Skeletal muscle satellite cell (primary cell): ENCODE measurements around the gene CLPTM1L. TPM values are rescaled to one million over a fixed set of nuclear protein-coding genes. Genes with fewer than 3 reads are reported as not detected.

Source experiments
- H3K27me3 ChIP-seq: 2 replicates; pipeline ENCODE4 v1.7.0; 2013; ENCODE audit warnings: low read length; ENCODE audit not compliant: control insufficient read depth, insufficient read depth
- H3K36me3 ChIP-seq: 2 replicates; pipeline ENCODE4 v1.7.0; 2013; ENCODE audit warnings: mild to moderate bottlenecking, control low read depth, low read length; ENCODE audit not compliant: insufficient read depth
- H3K4me1 ChIP-seq: 2 replicates; pipeline ENCODE4 v1.7.0; 2013; ENCODE audit warnings: low read length; ENCODE audit not compliant: control insufficient read depth, insufficient read depth
- H3K4me2 ChIP-seq: 2 replicates; pipeline ENCODE4 v1.7.0; 2013; ENCODE audit warnings: mild to moderate bottlenecking, low read length
- H3K4me3 ChIP-seq: 2 replicates; pipeline ENCODE4 v1.7.0; 2013; ENCODE audit warnings: low read length
- H3K9ac ChIP-seq: 2 replicates; pipeline ENCODE4 v1.7.0; 2013; ENCODE audit warnings: mild to moderate bottlenecking, low read depth, low read length, moderate library complexity
- H3K9me3 ChIP-seq: replicated peaks from 2 replicates; pipeline ENCODE4 v1.7.0; 2013; ENCODE audit warnings: mild to moderate bottlenecking, control low read depth, low read length
- small RNA-seq: library from RNA; depleted of rRNA; stranded (forward); fragments of <200 nt; gene quantifications from one replicate; pipeline ENCODE3, GENCODE V24; 2012

Gene CLPTM1L

DNA sequence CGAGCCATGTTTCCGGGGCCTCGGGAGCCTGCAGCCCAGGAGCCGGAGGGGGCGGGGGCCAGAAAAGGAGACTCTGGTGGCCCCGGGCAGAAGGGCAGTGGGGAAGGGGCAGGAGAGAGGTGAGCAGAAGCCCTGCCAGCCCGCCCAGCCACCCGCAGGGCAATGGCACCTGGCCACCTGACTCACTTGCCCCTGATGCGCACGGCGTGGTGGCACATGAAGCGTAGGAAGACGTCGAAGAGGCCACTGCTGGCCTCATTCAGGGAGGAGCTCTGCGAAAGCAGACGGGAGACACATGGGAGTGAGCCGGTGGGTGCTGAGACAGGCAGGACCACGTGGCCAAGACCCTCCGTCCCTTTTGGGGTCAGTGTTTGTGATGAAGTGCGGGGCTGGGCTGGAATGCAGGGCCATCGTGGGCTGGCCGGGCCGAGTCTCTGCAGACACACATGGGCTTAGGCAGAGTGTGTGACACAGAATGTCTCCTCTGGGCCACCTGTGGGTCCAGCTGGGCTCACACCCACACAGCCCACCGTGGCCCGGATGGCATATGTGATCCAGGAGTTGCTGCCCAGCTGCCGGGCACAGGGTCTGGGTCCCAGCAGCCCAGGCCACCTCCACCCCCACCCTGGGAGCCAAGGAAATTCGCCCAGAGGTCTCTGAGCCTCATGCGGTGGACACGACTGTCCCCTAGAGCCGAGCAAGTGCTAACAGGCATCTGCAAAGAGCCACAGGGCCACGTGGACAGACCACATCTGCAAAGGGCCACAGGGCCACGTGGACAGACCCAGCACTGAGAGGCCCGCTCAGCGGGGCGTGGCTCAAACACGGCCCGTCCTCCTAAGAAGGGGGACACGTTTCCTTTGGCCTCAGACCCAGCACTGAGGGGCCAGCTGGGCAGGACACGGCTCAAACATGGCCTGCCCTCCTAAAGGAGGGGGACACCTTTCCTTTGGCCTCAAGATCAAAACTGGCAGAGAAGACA, 73.7 kb downstream of the CLPTM1L start:
- no peak overlapping the region for H3K4me2 ChIP-seq

DNA sequence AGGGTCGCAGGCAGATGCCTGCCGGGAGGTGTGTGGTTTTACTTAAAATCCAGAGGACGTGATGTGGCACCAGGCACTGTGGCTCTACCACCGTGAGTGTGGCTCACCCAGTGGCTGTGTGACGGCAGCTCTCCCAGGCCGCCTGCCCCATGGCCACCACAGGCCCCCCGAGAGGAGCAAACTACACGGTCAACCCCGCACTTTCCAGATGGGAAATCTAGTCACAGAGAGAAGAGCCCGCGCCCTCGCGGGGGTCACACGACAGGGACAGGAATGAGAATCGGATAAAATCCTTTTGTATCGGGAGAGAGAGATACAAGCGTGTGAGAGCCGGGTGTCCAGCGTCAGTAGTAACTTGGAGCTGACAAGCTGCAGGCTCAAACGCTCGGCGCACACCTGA, 74.5 kb downstream of the CLPTM1L start:
- peaks cover 4% of the 10 kb centered on the region for H3K9me3 ChIP-seq
- H3K27me3 ChIP-seq, result no peaks in the 10 kb centered on the region
- H3K4me1 ChIP-seq, result no peaks in the 10 kb centered on the region
- no peak overlapping the region for H3K4me3 ChIP-seq
- H3K4me2 ChIP-seq, result no peak overlapping the region
- H3K36me3 ChIP-seq, result no peaks in the 10 kb centered on the region
- H3K9ac ChIP-seq, result no peak overlapping the region

More for the DNA sequence above, 73.7 kb downstream of the CLPTM1L start:
- H3K27me3 ChIP-seq, result no peaks in the 10 kb centered on the region
- no peaks in the 10 kb centered on the region for H3K36me3 ChIP-seq
- H3K4me3 ChIP-seq, result no peak overlapping the region
- peaks cover 4% of the 10 kb centered on the region for H3K9me3 ChIP-seq
- no peaks in the 10 kb centered on the region for H3K4me1 ChIP-seq
- no peak overlapping the region for H3K9ac ChIP-seq

DNA sequence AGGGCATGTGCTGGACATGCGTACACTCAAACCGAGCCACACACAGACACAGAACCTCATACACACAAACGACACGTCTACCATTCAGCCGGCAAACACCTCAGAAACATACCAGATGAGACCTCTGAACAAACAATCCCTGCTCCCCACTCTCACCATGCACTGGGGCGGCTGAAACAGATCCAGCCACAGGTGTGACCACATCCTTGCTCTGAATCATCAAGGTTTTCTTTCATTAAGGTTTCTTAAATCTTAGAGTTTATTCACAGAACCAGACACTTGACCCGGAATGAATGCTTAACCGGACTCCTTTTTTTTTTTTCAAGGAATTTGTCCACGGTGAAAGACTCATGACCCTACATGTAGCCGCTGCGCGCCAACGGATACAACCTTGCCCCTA, 76.2 kb downstream of the CLPTM1L start:
- H3K9me3 ChIP-seq, result peaks cover 6% of the 10 kb centered on the region
- no peaks in the 10 kb centered on the region for H3K4me1 ChIP-seq
- H3K9ac ChIP-seq, result no peak overlapping the region

DNA sequence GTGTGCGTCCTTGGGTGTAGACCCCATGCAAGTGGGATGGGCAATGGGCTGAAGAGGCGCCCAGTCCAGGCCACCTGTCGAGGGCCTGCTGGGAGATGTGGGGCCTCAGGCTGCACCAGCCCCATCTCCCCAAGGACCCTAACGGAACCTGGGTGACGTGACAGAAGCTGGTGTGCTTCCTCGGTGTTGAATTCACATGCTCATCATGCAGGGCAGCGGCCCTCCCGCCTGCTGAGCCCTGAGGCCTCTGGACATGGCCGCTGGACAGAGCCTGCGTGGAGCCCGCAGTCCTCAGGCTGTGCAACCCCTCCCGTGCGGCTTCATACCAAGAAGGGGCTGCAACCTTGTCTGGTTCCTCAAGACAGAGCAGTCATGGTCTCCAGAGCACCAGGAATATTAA, 76.8 kb downstream of the CLPTM1L start:
- Histone ChIP-seq H3K9me3 (peaks cover 7% of the 10 kb centered on the region), H3K4me3 (no peak overlapping the region), H3K9ac (no peak overlapping the region), H3K4me1 (no peaks in the 10 kb centered on the region), H3K4me2 (no peak overlapping the region), H3K36me3 (no peaks in the 10 kb centered on the region), H3K27me3 (no peaks in the 10 kb centered on the region)

More for the DNA sequence above, 76.2 kb downstream of the CLPTM1L start:
- H3K36me3 ChIP-seq, result no peaks in the 10 kb centered on the region
- H3K4me2 ChIP-seq, result no peak overlapping the region
- H3K4me3 ChIP-seq, result no peak overlapping the region
- H3K27me3 ChIP-seq, result no peaks in the 10 kb centered on the region

Small RNA genes lying within 50 kb of the gene (small RNA-seq; reads per million reads assigned to genes)
- gene MIR4457, result not detected
